ENCODE measurements around the gene GAPVD1.

GAPVD1 gene

DNA sequence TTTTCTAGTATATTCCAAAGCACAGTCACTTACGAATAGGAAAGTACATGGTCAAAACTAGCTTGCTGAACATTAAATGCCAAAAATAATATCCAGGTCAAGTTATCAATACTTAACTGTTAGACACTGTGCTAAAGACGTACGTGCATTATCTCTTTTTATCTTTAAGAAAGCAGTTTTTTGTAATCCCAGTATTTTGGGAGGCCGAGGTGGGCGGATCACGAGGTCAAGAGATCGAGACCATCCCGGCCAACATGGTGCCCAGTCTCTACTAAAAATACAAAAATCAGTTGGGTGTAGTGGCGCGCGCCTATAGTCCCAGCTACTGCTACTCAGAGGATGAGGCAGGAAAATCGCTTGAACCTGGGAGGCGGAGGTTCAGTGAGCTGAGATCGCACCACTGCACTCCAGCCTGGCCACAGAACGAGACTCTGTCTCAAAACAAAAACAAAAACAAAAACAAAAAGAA lies 17.8 kb upstream of the GAPVD1 start:
- TF ChIP-seq, protein P1, sequence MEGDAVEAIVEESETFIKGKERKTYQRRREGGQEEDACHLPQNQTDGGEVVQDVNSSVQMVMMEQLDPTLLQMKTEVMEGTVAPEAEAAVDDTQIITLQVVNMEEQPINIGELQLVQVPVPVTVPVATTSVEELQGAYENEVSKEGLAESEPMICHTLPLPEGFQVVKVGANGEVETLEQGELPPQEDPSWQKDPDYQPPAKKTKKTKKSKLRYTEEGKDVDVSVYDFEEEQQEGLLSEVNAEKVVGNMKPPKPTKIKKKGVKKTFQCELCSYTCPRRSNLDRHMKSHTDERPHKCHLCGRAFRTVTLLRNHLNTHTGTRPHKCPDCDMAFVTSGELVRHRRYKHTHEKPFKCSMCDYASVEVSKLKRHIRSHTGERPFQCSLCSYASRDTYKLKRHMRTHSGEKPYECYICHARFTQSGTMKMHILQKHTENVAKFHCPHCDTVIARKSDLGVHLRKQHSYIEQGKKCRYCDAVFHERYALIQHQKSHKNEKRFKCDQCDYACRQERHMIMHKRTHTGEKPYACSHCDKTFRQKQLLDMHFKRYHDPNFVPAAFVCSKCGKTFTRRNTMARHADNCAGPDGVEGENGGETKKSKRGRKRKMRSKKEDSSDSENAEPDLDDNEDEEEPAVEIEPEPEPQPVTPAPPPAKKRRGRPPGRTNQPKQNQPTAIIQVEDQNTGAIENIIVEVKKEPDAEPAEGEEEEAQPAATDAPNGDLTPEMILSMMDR (conservative IDR thresholded peaks at IDR 0.05): no peak
- no peak for TF ChIP-seq ZFX (IDR thresholded peaks at IDR 0.05)
- no peak overlapping the region for H3K27ac ChIP-seq

GRCh38 chr9:125246261-125246667 lies 15.4 kb upstream of the GAPVD1 start:
- TF ChIP-seq, protein P1 (conservative IDR thresholded peaks at IDR 0.05): no peak
- TF ChIP-seq ZFX (IDR thresholded peaks at IDR 0.05): no peak
- H3K27ac ChIP-seq: no peak overlapping the region

- no peak overlapping the region for H3K27ac ChIP-seq
- no peak for TF ChIP-seq ZFX (IDR thresholded peaks at IDR 0.05)
- TF ChIP-seq, protein P1 (conservative IDR thresholded peaks at IDR 0.05): no peak
Measured at GRCh38 chr9:125254231-125254630, 7.4 kb upstream of the GAPVD1 start.

- TF ChIP-seq, protein P1 (conservative IDR thresholded peaks at IDR 0.05): peak; percentile 21
- TF ChIP-seq ZFX (IDR thresholded peaks at IDR 0.05): no peak
- no peak overlapping the region for H3K27ac ChIP-seq
Measured at GRCh38 chr9:125255781-125256391, 5.7 kb upstream of the GAPVD1 start.

DNA sequence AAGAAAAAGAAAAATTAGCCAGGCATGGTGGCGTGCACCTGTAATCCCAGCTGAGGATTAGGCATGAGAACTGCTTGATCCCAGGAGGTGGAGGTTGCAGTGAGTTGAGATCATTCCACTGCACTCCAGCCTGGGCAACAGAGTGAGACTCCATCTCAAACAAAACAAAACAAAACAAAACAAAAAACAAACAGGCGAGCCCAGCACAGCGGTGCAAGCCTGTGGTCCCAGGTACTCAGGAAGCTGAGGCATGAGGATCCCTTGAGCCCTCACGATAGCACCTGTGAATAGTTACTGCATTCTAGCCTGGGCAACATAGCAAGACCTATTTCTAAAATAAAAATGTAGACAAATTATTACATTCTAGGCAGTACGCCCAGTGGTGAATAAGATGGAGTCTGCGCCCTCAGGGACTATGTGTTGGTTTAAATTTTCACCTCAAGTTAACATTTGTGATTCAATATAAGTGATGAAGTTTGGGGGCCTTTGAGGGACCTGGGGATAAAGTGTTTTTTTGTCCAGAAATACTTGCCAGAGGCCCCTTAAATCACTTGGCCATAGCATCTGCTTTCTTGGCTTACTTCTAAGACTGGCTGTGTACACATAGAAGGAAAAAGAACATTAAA lies 3.4 kb upstream of the GAPVD1 start:
- no peak overlapping the region for H3K27ac ChIP-seq
- TF ChIP-seq, protein P1 (conservative IDR thresholded peaks at IDR 0.05): no peak
- no peak for TF ChIP-seq ZFX (IDR thresholded peaks at IDR 0.05)

- TF ChIP-seq, protein P1 (conservative IDR thresholded peaks at IDR 0.05): no peak
- TF ChIP-seq ZFX (IDR thresholded peaks at IDR 0.05): no peak
- H3K27ac ChIP-seq: no peak overlapping the region
Measured at GRCh38 chr9:125258832-125259534, 2.6 kb upstream of the GAPVD1 start.

- no peak overlapping the region for H3K27ac ChIP-seq
- TF ChIP-seq ZFX (IDR thresholded peaks at IDR 0.05): no peak
- TF ChIP-seq, protein P1 (conservative IDR thresholded peaks at IDR 0.05): no peak
Measured at GRCh38 chr9:125260561-125260960, 1.1 kb upstream of the GAPVD1 start.
